Effector memory CD4-positive, alpha-beta T cell (primary cell): ENCODE results near the gene IFNGR1.

Experiments
- DNase-seq, 3 donors: peaks; one replicate each; pipeline ENCODE4 v3.0.0-alpha.2; 2020
- H3K27ac ChIP-seq: 2 replicates; pipeline ENCODE4 v1.7.0; 2013; ENCODE audit warnings: mild to moderate bottlenecking, low read length, moderate library complexity; ENCODE audit not compliant: insufficient read depth, poor library complexity, severe bottlenecking
- H3K27me3 ChIP-seq: replicated peaks from 2 replicates; pipeline ENCODE4 v1.7.0; 2013; ENCODE audit warnings: mild to moderate bottlenecking, low read length; ENCODE audit not compliant: insufficient read depth, control insufficient read depth, poor library complexity, severe bottlenecking
- H3K36me3 ChIP-seq: 2 replicates; pipeline ENCODE4 v1.7.0; 2013; ENCODE audit warnings: mild to moderate bottlenecking, low read length, moderate library complexity; ENCODE audit not compliant: control insufficient read depth, insufficient read depth
- H3K4me1 ChIP-seq: 2 replicates; pipeline ENCODE4 v1.7.0; 2013; ENCODE audit warnings: low read length, mild to moderate bottlenecking; ENCODE audit not compliant: control insufficient read depth, insufficient read depth, poor library complexity, severe bottlenecking
- H3K4me3 ChIP-seq: 2 replicates; pipeline ENCODE4 v1.7.0; 2013; ENCODE audit warnings: low read length, low read depth, mild to moderate bottlenecking; ENCODE audit not compliant: insufficient read depth, poor library complexity, severe bottlenecking
- H3K9me3 ChIP-seq: 2 replicates; pipeline ENCODE4 v1.7.0; 2013; ENCODE audit warnings: mild to moderate bottlenecking, low read length, moderate library complexity; ENCODE audit not compliant: control insufficient read depth

Gene IFNGR1

DNA sequence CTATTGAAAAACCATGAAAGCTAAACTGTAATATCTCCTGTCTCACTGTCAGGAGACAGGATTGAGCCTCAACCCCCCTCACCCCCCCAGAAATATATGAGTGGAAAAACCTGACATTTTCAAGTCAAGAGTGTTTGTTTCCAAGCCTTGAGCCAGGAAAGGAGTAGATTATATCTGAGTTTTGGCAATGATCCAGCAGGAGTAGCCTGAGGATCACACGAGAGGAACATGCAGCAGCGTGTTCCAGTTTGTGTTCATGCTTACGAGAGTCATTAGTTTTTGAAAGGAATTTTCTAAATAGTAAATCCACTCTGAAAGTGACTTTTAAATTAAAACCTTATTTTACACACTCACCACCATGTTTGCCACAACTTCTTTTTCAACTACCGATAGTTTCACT, 61.6 kb downstream of the IFNGR1 start:
- Histone ChIP-seq H3K36me3 (no peaks in the 10 kb centered on the region), H3K4me1 (peaks cover 6% of the 10 kb centered on the region), H3K27me3 (no peaks in the 10 kb centered on the region), H3K4me3 (no peak overlapping the region), H3K9me3 (no peaks in the 10 kb centered on the region), H3K27ac (no peak overlapping the region)
- no peak for DNase-seq

DNA sequence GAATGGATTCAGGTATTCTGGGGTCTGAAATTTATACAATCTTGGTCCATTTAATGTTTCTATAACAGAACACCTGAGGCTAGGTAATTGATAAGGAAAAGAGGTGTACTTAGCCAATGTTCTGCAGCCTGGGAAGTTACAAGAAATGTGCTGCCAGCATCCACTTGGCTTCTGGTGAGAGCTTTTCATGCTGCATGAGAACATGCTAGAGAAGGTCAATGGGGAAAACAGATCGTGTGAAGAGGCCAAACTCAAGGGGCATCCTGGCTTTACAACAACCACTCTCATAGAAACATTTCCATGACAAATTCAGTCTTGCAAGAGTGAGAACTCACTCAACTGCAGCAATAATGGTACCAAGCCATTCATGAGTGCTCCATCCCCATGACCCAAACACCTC, 62.5 kb downstream of the IFNGR1 start:
- H3K27ac ChIP-seq = no peak overlapping the region
- H3K4me1 ChIP-seq = peaks cover 6% of the 10 kb centered on the region
- no peak overlapping the region for H3K4me3 ChIP-seq
- no peaks in the 10 kb centered on the region for H3K9me3 ChIP-seq
- no peak for DNase-seq
- no peaks in the 10 kb centered on the region for H3K36me3 ChIP-seq
- H3K27me3 ChIP-seq = no peaks in the 10 kb centered on the region

- H3K27ac ChIP-seq = no peak overlapping the region
- DNase-seq = peak in 2 of 3 donors; percentile 4 to 8
These were observed 63.4 kb downstream of the IFNGR1 start for GRCh38 chr6:137155830-137156229.

GRCh38 chr6:137150072-137150471, 69.1 kb downstream of the IFNGR1 start:
- no peak for DNase-seq
- H3K27ac ChIP-seq = no peak overlapping the region
- no peak overlapping the region for H3K4me3 ChIP-seq
- H3K9me3 ChIP-seq = no peaks in the 10 kb centered on the region
- H3K4me1 ChIP-seq = no peaks in the 10 kb centered on the region
- H3K27me3 ChIP-seq = no peaks in the 10 kb centered on the region
- no peaks in the 10 kb centered on the region for H3K36me3 ChIP-seq

More at GRCh38 chr6:137155830-137156229, 63.4 kb downstream of the IFNGR1 start:
- H3K4me1 ChIP-seq = peaks cover 6% of the 10 kb centered on the region
- H3K27me3 ChIP-seq = no peaks in the 10 kb centered on the region
- H3K9me3 ChIP-seq = no peaks in the 10 kb centered on the region
- no peak overlapping the region for H3K4me3 ChIP-seq
- H3K36me3 ChIP-seq = no peaks in the 10 kb centered on the region

GRCh38 chr6:137149035-137149393, 70.2 kb downstream of the IFNGR1 start:
- Histone ChIP-seq H3K36me3 (no peaks in the 10 kb centered on the region), H3K9me3 (no peaks in the 10 kb centered on the region), H3K27ac (no peak overlapping the region), H3K4me1 (no peaks in the 10 kb centered on the region), H3K4me3 (no peak overlapping the region), H3K27me3 (no peaks in the 10 kb centered on the region)
- no peak for DNase-seq

- Histone ChIP-seq H3K27me3 (no peaks in the 10 kb centered on the region), H3K4me1 (no peaks in the 10 kb centered on the region), H3K4me3 (no peak overlapping the region), H3K27ac (no peak overlapping the region), H3K9me3 (no peaks in the 10 kb centered on the region), H3K36me3 (no peaks in the 10 kb centered on the region)
- DNase-seq = no peak
These were observed 70.7 kb downstream of the IFNGR1 start for GRCh38 chr6:137148306-137149034.
